Liver (tissue), 3 donors: ENCODE data around the gene RIIAD1.

ENCODE experiments used
- GABPA ChIP-seq, 2 donors: IDR thresholded peaks in 1 of 2; conservative IDR thresholded peaks in 1 of 2; 2 replicates each; pipeline ENCODE4 v1.6.1; 2016; ENCODE audit warnings: antibody characterized with exemption in 2 of 2, mild to moderate bottlenecking in 1 of 2, moderate library complexity in 1 of 2
- JUND ChIP-seq, 2 donors: IDR thresholded peaks; 2 replicates each; pipeline ENCODE4 v1.6.1; 2016; ENCODE audit warnings: antibody characterized with exemption in 2 of 2
- MAX ChIP-seq: IDR thresholded peaks from 2 replicates; pipeline ENCODE4 v1.6.1; 2016; ENCODE audit warnings: antibody characterized with exemption
- RAD21 ChIP-seq, 2 donors: IDR thresholded peaks; 2 replicates each; pipeline ENCODE4 v1.6.1; 2016; ENCODE audit warnings: antibody characterized with exemption in 2 of 2, mild to moderate bottlenecking in 2 of 2
- SP1 ChIP-seq: IDR thresholded peaks from 2 replicates; pipeline ENCODE4 v1.6.1; 2018; ENCODE audit warnings: antibody characterized with exemption, mild to moderate bottlenecking
- TAF1 ChIP-seq: conservative IDR thresholded peaks from 2 replicates; pipeline ENCODE4 v1.6.1; 2016; ENCODE audit warnings: antibody characterized with exemption, mild to moderate bottlenecking
- YY1 ChIP-seq: IDR thresholded peaks from 2 replicates; pipeline ENCODE4 v1.6.1; 2016; ENCODE audit warnings: antibody characterized with exemption, mild to moderate bottlenecking
- TF ChIP-seq, protein P1 (sequence below): fragments of 150-350 bp; IDR thresholded peaks from 2 replicates; pipeline ENCODE4 v1.5.1; 2017; ENCODE audit warnings: improper control_type of control experiment, low read depth, low read length; ENCODE audit not compliant: missing input control
- TF ChIP-seq, protein P2 (sequence below): IDR thresholded peaks from 2 replicates; pipeline ENCODE4 v1.6.1; 2016; ENCODE audit warnings: antibody characterized with exemption, mild to moderate bottlenecking
- donor health status: healthy.
- donor health status: healthy.

- no peak for TF ChIP-seq MAX
- TF ChIP-seq, protein P1, sequence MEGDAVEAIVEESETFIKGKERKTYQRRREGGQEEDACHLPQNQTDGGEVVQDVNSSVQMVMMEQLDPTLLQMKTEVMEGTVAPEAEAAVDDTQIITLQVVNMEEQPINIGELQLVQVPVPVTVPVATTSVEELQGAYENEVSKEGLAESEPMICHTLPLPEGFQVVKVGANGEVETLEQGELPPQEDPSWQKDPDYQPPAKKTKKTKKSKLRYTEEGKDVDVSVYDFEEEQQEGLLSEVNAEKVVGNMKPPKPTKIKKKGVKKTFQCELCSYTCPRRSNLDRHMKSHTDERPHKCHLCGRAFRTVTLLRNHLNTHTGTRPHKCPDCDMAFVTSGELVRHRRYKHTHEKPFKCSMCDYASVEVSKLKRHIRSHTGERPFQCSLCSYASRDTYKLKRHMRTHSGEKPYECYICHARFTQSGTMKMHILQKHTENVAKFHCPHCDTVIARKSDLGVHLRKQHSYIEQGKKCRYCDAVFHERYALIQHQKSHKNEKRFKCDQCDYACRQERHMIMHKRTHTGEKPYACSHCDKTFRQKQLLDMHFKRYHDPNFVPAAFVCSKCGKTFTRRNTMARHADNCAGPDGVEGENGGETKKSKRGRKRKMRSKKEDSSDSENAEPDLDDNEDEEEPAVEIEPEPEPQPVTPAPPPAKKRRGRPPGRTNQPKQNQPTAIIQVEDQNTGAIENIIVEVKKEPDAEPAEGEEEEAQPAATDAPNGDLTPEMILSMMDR, result no peak
- TF ChIP-seq TAF1, result no peak
- TF ChIP-seq YY1, result no peak
- no peak for TF ChIP-seq SP1
- TF ChIP-seq GABPA (IDR thresholded peaks at IDR 0.05 in 1 of 2, conservative IDR thresholded peaks at IDR 0.05 in 1 of 2), result no peak
- TF ChIP-seq, protein P2, sequence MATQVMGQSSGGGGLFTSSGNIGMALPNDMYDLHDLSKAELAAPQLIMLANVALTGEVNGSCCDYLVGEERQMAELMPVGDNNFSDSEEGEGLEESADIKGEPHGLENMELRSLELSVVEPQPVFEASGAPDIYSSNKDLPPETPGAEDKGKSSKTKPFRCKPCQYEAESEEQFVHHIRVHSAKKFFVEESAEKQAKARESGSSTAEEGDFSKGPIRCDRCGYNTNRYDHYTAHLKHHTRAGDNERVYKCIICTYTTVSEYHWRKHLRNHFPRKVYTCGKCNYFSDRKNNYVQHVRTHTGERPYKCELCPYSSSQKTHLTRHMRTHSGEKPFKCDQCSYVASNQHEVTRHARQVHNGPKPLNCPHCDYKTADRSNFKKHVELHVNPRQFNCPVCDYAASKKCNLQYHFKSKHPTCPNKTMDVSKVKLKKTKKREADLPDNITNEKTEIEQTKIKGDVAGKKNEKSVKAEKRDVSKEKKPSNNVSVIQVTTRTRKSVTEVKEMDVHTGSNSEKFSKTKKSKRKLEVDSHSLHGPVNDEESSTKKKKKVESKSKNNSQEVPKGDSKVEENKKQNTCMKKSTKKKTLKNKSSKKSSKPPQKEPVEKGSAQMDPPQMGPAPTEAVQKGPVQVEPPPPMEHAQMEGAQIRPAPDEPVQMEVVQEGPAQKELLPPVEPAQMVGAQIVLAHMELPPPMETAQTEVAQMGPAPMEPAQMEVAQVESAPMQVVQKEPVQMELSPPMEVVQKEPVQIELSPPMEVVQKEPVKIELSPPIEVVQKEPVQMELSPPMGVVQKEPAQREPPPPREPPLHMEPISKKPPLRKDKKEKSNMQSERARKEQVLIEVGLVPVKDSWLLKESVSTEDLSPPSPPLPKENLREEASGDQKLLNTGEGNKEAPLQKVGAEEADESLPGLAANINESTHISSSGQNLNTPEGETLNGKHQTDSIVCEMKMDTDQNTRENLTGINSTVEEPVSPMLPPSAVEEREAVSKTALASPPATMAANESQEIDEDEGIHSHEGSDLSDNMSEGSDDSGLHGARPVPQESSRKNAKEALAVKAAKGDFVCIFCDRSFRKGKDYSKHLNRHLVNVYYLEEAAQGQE, result no peak
- no peak for TF ChIP-seq RAD21 (IDR thresholded peaks at IDR 0.05)
- TF ChIP-seq JUND (IDR thresholded peaks at IDR 0.05), result no peak
These were observed 55.3 kb downstream of the RIIAD1 start for GRCh38 chr1:151776665-151777062.
